ENCODE measurements around the gene SLC5A12. TPM values are rescaled to one million over a fixed set of nuclear protein-coding genes. Genes with fewer than 3 reads are reported as not detected.
A peak's percentile ranks its signal among the peaks of the same experiment; 100 is the strongest.

The SLC5A12 gene
- total RNA-seq, 1 donor from 2014 or later = not detected

DNA sequence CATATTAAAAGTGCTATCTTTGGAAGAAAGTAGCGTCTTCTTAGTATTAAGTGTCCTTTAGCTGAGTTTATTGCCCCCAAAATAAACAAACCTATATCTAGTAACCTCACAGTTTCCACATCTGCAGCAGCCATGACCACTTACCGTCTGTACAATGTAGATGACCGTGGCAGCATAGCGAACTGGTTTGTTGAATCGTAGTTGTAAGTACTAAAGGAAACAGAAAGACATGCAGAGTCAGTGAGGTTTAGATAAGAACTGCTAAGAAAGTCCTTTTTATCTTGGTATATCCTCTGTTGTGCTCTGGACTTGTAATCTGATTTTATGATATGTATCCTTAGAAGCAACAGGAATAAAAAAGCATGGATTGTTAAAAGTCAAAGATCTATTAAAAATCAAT, 9.4 kb downstream of the SLC5A12 start:
- H3K36me3 ChIP-seq = no peaks in the 10 kb centered on the region
- no peak overlapping the region for H3K4me3 ChIP-seq
- TF ChIP-seq, protein P1, sequence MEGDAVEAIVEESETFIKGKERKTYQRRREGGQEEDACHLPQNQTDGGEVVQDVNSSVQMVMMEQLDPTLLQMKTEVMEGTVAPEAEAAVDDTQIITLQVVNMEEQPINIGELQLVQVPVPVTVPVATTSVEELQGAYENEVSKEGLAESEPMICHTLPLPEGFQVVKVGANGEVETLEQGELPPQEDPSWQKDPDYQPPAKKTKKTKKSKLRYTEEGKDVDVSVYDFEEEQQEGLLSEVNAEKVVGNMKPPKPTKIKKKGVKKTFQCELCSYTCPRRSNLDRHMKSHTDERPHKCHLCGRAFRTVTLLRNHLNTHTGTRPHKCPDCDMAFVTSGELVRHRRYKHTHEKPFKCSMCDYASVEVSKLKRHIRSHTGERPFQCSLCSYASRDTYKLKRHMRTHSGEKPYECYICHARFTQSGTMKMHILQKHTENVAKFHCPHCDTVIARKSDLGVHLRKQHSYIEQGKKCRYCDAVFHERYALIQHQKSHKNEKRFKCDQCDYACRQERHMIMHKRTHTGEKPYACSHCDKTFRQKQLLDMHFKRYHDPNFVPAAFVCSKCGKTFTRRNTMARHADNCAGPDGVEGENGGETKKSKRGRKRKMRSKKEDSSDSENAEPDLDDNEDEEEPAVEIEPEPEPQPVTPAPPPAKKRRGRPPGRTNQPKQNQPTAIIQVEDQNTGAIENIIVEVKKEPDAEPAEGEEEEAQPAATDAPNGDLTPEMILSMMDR (IDR thresholded peaks at IDR 0.05) = no peak
- intact Hi-C loops (cut with DNase I) = no loop called here
- H3K27me3 ChIP-seq (ENCODE audit: low read depth) = no peaks in the 10 kb centered on the region
- H3K4me1 ChIP-seq = no peaks in the 10 kb centered on the region
- H3K27ac ChIP-seq = no peak overlapping the region
- DNase-seq = no peak
- no peak for ATAC-seq
- no peaks in the 10 kb centered on the region for H3K9me3 ChIP-seq

DNA sequence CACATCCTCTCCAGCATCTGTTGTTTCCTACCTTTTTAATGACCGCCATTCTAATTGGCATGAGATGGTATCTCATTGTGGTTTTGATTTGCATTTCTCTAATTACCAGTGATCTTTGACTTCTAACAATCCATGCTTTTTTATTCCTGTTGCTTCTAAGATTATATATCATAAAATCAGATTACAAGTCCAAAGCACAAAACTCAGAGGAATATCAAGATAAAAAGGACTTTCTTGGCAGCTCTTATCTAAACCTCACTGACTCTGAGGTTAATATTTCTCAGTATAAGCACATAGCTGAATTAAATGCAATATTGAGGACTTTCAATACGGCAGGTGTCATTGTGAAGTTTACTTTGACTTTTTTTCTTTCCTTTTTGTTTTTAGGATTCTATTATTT, 11.4 kb downstream of the SLC5A12 start:
- Histone ChIP-seq H3K4me3 (no peak overlapping the region), H3K9me3 (no peaks in the 10 kb centered on the region), H3K27me3 (ENCODE audit: low read depth) (no peaks in the 10 kb centered on the region), H3K36me3 (no peaks in the 10 kb centered on the region), H3K27ac (no peak overlapping the region), H3K4me1 (no peaks in the 10 kb centered on the region)
- DNase-seq = no peak
- intact Hi-C loops (cut with DNase I) = no loop called here
- TF ChIP-seq, protein P1 (IDR thresholded peaks at IDR 0.05) = no peak
- no peak for ATAC-seq

DNA sequence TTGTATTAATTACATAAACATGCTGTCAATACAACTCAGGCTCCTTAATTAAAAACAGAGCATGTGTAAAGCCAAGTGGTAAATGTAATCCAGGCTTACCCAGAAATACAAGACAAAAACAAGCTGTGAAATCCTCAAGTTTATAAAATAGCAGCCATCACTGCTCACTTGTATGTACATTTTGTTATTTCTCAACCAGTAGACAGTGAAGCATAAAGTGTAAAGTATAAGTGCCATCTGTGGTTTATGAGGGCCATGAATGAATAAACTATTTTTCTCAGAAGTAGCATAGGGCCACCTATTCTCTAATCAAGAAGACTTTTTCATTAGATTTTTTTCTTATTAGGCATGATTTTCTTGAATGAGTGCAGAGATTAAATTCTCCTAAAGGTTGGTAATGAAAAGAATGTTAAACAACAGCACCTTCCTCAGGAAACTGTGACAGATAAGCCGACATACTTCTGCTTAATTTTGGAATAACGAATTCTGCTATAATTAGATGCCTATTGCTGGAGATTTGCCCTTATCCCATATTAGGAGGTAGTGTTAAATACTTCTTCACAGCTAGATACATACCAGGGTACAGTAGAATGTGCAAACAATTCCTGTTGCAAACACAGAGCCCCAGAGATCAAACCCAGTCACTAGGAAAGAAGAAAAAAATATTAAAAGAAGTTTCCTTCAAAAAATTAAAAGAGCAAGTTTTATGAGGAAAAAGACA, 13.0 kb downstream of the SLC5A12 start:
- ATAC-seq (no peak), DNase-seq (no peak)
- H3K9me3 ChIP-seq = no peaks in the 10 kb centered on the region
- no peaks in the 10 kb centered on the region for H3K4me1 ChIP-seq
- no peak overlapping the region for H3K27ac ChIP-seq
- TF ChIP-seq, protein P1 (IDR thresholded peaks at IDR 0.05) = no peak
- H3K36me3 ChIP-seq = no peaks in the 10 kb centered on the region
- intact Hi-C loops (cut with DNase I) = no loop called here
- H3K4me3 ChIP-seq = no peak overlapping the region
- no peaks in the 10 kb centered on the region for H3K27me3 ChIP-seq (ENCODE audit: low read depth)

DNA sequence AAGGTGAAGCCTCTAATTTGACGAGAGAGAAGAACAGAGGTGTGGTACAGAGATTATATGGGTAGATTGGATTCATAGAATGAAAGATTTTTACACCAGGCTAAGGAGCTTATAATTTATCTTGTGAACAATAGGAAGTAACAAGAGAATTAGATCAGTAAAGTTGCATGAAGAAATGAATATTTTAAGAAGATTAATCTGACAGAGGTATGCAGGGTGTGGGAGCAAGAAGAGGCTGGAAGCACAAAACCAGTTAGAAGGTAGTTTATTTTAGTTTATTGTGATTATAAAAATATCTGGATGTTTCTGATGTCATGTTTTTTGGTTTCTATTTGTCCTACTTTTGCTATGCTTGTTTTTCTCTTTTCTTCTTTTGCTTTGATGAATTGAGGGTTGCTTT, 15.7 kb downstream of the SLC5A12 start:
- no peaks in the 10 kb centered on the region for H3K36me3 ChIP-seq
- intact Hi-C loops (cut with DNase I) = no loop called here
- H3K27me3 ChIP-seq (ENCODE audit: low read depth) = no peaks in the 10 kb centered on the region
- H3K9me3 ChIP-seq = no peaks in the 10 kb centered on the region
- DNase-seq (no peak), ATAC-seq (no peak)
- no peaks in the 10 kb centered on the region for H3K4me1 ChIP-seq
- H3K4me3 ChIP-seq = no peak overlapping the region
- H3K27ac ChIP-seq = no peak overlapping the region
- TF ChIP-seq, protein P1 (IDR thresholded peaks at IDR 0.05) = no peak

DNA sequence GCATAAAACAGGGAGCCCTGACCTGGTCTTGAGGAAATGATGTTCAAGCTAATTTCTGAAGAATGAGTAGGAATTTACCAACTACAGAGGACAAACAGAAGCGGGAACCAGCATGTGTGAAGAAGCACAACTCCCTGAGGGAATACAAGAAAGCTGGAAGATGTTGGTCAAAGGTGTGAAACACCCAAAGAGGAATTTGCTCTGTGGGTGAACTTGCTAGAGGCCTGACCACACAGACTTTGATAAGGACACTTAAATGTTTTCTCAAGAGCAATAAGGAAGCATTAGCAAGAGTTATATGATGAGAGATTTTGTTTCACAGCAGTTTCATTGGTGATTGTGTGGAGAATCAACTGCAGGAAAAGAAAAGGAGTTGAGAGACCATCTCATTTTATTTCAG, 17.6 kb downstream of the SLC5A12 start:
- ATAC-seq = peak; percentile 48 to 61
- H3K4me3 ChIP-seq = no peak overlapping the region
- TF ChIP-seq, protein P1 (IDR thresholded peaks at IDR 0.05) = no peak
- no peaks in the 10 kb centered on the region for H3K9me3 ChIP-seq
- no peaks in the 10 kb centered on the region for H3K27me3 ChIP-seq (ENCODE audit: low read depth)
- no peaks in the 10 kb centered on the region for H3K4me1 ChIP-seq
- DNase-seq = no peak
- intact Hi-C loops (cut with DNase I) = no loop called here
- no peaks in the 10 kb centered on the region for H3K36me3 ChIP-seq
- H3K27ac ChIP-seq = no peak overlapping the region
